Mesenchymal stem cell (in vitro differentiated cells and primary cell): ENCODE results near the gene SETD7.
"Not testable (repeated sequence)": the region's sequence is repeated elsewhere in the genome, so short reads cannot be mapped to it uniquely, and the experiment has no call there.

ENCODE experiments used
- DNase-seq: peaks from one replicate; pipeline ENCODE4 v3.0.0-alpha.2; 2013
- H2AFZ ChIP-seq: one replicate; pipeline ENCODE4 v1.6.1; 2013; ENCODE audit warnings: low read depth, mild to moderate bottlenecking, control low read depth, inconsistent platforms, low read length, moderate library complexity
- H2AK5ac ChIP-seq: 2 replicates; pipeline ENCODE4 v1.6.1; 2013; ENCODE audit warnings: low read length, moderate library complexity, mild to moderate bottlenecking, inconsistent platforms; ENCODE audit not compliant: severe bottlenecking
- H2BK120ac ChIP-seq: one replicate; pipeline ENCODE4 v1.6.1; 2013; ENCODE audit warnings: low read depth, mild to moderate bottlenecking, inconsistent platforms, low read length, moderate library complexity
- H2BK12ac ChIP-seq, 2 experiments: one replicate each; pipeline ENCODE4 v1.6.1; 2013; ENCODE audit warnings: inconsistent platforms in 2 of 2, low read length in 2 of 2, mild to moderate bottlenecking in 2 of 2, moderate library complexity in 2 of 2, control low read depth in 1 of 2
- H2BK15ac ChIP-seq: one replicate; pipeline ENCODE4 v1.6.1; 2013; ENCODE audit warnings: mild to moderate bottlenecking, low read depth, inconsistent platforms; ENCODE audit not compliant: poor library complexity, severe bottlenecking
- H2BK5ac ChIP-seq: 2 replicates; pipeline ENCODE4 v1.6.1; 2013; ENCODE audit warnings: low read depth, mild to moderate bottlenecking, low read length, control low read depth, inconsistent platforms; ENCODE audit not compliant: poor library complexity, severe bottlenecking
- H3K14ac ChIP-seq, 2 experiments: one replicate each; pipeline ENCODE4 v1.6.1; 2013; ENCODE audit warnings: inconsistent platforms in 2 of 2, low read length in 2 of 2, control low read depth in 1 of 2, mild to moderate bottlenecking in 1 of 2, moderate library complexity in 1 of 2
- H3K18ac ChIP-seq, 2 experiments: one replicate each; pipeline ENCODE4 v1.6.1; 2013; ENCODE audit warnings: inconsistent platforms in 2 of 2, low read length in 2 of 2, control low read depth in 1 of 2, low read depth in 1 of 2, mild to moderate bottlenecking in 1 of 2
- H3K23ac ChIP-seq, 2 experiments: one replicate each; pipeline ENCODE4 v1.6.1; 2013; ENCODE audit warnings: inconsistent platforms in 2 of 2, low read length in 2 of 2, mild to moderate bottlenecking in 2 of 2, moderate library complexity in 2 of 2, control low read depth in 1 of 2
- H3K27ac ChIP-seq: 2 replicates; pipeline ENCODE4 v1.5.1; 2013; ENCODE audit warnings: mild to moderate bottlenecking, moderate library complexity, low read length, control low read depth, inconsistent platforms; ENCODE audit not compliant: poor library complexity, severe bottlenecking
- H3K27me3 ChIP-seq, 2 experiments: 2 replicates each; pipeline versions ENCODE4 v1.6.1 to v1.7.0; 2013; ENCODE audit warnings: low read length in 2 of 2, mild to moderate bottlenecking in 2 of 2, moderate library complexity in 2 of 2, control low read depth in 1 of 2, inconsistent platforms in 1 of 2; ENCODE audit not compliant: control insufficient read depth in 1 of 2, insufficient read depth in 1 of 2
- H3K36me3 ChIP-seq, 2 experiments: 2 replicates each; pipeline versions ENCODE4 v1.6.1 to v1.7.0; 2013; ENCODE audit warnings: low read length in 2 of 2, control low read depth in 1 of 2, inconsistent platforms in 1 of 2, low read depth in 1 of 2, mild to moderate bottlenecking in 1 of 2; ENCODE audit not compliant: insufficient read depth in 2 of 2, control insufficient read depth in 1 of 2
- H3K4ac ChIP-seq, 2 experiments: one replicate each; pipeline ENCODE4 v1.6.1; 2013; ENCODE audit warnings: inconsistent platforms in 2 of 2, low read length in 2 of 2, mild to moderate bottlenecking in 2 of 2, moderate library complexity in 2 of 2, control low read depth in 1 of 2, low read depth in 1 of 2
- H3K4me1 ChIP-seq: 2 replicates; pipeline ENCODE4 v1.6.1; 2013; ENCODE audit warnings: low read depth, low read length, control low read depth; ENCODE audit not compliant: control insufficient read depth, insufficient read depth
- H3K4me2 ChIP-seq: 2 replicates; pipeline ENCODE4 v1.6.1; 2013; ENCODE audit warnings: low read length, mild to moderate bottlenecking, inconsistent platforms; ENCODE audit not compliant: poor library complexity, severe bottlenecking
- H3K4me3 ChIP-seq, 2 experiments: 2 replicates each; pipeline versions ENCODE4 v1.5.1 to v1.7.0; 2013; ENCODE audit warnings: low read length in 2 of 2, mild to moderate bottlenecking in 2 of 2, control low read depth in 1 of 2, low read depth in 1 of 2; ENCODE audit not compliant: insufficient read depth in 1 of 2
- H3K79me1 ChIP-seq: replicated peaks from 2 replicates; pipeline ENCODE4 v1.6.1; 2013; ENCODE audit warnings: mild to moderate bottlenecking, control low read depth, low read length, inconsistent platforms; ENCODE audit not compliant: poor library complexity, severe bottlenecking
- H3K9ac ChIP-seq: 2 replicates; pipeline ENCODE4 v1.7.0; 2013; ENCODE audit warnings: mild to moderate bottlenecking, low read length, moderate library complexity
- H3K9me3 ChIP-seq: 2 replicates; pipeline ENCODE4 v1.7.0; 2013; ENCODE audit warnings: mild to moderate bottlenecking, low read length; ENCODE audit not compliant: control insufficient read depth
- H4K8ac ChIP-seq: one replicate; pipeline ENCODE4 v1.6.1; 2013; ENCODE audit warnings: inconsistent platforms, mild to moderate bottlenecking, low read length, moderate library complexity
- H4K91ac ChIP-seq: one replicate; pipeline ENCODE4 v1.6.1; 2013; ENCODE audit warnings: mild to moderate bottlenecking, low read length, inconsistent platforms
- WGBS: methylation state at CpG from one replicate; pipeline ENCODE4 v1.1.7; 2013; ENCODE audit warnings: mixed read lengths; 5-methylcytosine and 5-hydroxymethylcytosine counted together

The SETD7 gene

DNA sequence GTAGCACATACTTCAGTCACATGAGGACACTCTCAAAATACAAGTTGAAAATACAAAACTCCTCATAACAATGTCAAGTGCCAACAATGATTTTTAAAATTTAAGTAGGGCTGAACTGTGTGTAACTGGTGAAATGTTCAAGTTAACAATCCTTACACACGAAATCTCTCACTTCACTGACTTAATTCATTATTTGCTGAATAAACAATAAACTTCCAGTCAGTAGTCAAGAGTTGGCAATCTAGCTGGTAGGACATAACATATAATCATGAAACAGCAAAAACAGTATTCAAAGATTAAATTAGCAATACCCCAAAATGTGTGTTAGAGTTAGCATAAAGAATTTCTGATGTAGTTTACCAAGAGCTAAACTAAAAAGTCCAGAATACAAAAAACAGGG, 104.0 kb downstream of the SETD7 start:
- Histone ChIP-seq H2BK12ac (no peak overlapping the region), H3K4ac (no peak overlapping the region), H2AFZ (no peak overlapping the region), H4K8ac (no peak overlapping the region), H3K14ac (no peak overlapping the region), H3K4me2 (peak overlapping the region; percentile 37), H3K4me1 (peaks cover 7% of the 10 kb centered on the region), H3K79me1 (peaks cover 24% of the 10 kb centered on the region), H3K27me3 (no peaks in the 10 kb centered on the region), H3K27ac (peak overlapping the region; percentile 63), H4K91ac (no peak overlapping the region), H3K23ac (no peak overlapping the region), H3K9me3 (no peaks in the 10 kb centered on the region), H2BK15ac (no peak overlapping the region), H2AK5ac (no peak overlapping the region), H3K18ac (no peak overlapping the region), H2BK5ac (no peak overlapping the region), H3K36me3 (peaks cover 0 to 6% of the 10 kb centered on the region in 2 experiments), H3K4me3 (peak overlapping the region in 1 of 2 experiments; percentile 99), H2BK120ac (no peak overlapping the region), H3K9ac (peak overlapping the region; percentile 97)
- DNase-seq, result no peak
- WGBS, result no CpG with 5 or more reads among the region's 1 CpG

DNA sequence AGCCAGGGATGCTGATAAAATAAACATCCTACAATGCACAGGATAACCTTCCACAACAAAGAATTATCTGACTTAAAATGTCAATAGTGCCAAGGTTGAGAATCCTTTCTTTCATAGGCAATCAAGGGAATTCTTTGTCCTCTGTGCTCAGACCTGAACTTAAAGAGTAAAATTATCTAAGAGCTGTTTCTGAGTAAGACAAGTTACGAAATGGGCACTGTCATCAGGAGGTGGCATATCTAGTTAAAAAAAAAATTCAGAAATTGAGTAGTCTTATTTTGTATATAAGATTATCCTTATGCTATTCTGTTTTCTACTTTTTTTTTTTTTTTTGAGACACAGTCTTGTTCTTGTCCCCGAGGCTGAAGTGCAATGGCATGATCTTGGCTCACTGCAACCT, 105.4 kb downstream of the SETD7 start:
- no peak overlapping the region for H2BK5ac ChIP-seq
- peaks cover 0 to 6% of the 10 kb centered on the region in 2 experiments for H3K36me3 ChIP-seq
- H4K91ac ChIP-seq, result no peak overlapping the region
- no peak overlapping the region for H3K4me2 ChIP-seq
- H3K79me1 ChIP-seq, result peaks cover 29% of the 10 kb centered on the region
- DNase-seq, result no peak
- no peak overlapping the region for H3K18ac ChIP-seq
- no peak overlapping the region for H2BK15ac ChIP-seq
- no peak overlapping the region for H3K14ac ChIP-seq
- no peak overlapping the region for H3K4me3 ChIP-seq
- no peak overlapping the region for H2AFZ ChIP-seq
- H3K27ac ChIP-seq, result no peak overlapping the region
- H3K27me3 ChIP-seq, result no peaks in the 10 kb centered on the region
- H2BK12ac ChIP-seq, result no peak overlapping the region
- no peaks in the 10 kb centered on the region for H3K9me3 ChIP-seq
- no peak overlapping the region for H3K23ac ChIP-seq
- no peak overlapping the region for H3K4ac ChIP-seq
- H4K8ac ChIP-seq, result no peak overlapping the region
- no peak overlapping the region for H2BK120ac ChIP-seq
- H2AK5ac ChIP-seq, result no peak overlapping the region
- H3K9ac ChIP-seq, result no peak overlapping the region
- H3K4me1 ChIP-seq, result peaks cover 7% of the 10 kb centered on the region
- WGBS, result 95% methylated on average over 2 of the region's 2 CpGs

DNA sequence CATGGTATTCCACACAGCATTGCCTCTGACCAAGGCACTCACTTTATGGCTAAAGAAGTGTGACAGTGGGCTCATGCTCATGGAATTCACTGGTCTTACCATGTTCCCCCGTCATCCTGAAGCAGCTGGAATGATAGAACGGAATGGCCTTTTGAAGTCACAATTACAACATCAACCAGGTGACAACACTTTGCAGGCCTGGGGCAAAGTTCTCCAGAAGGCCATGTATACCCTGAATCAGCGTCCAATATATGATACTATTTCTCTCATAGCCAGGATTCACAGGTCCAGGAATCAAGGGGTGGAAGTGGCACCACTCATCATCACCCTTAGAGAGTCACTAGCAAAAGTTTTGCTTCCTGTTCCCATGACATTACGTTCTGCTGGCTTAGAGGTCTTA, 108.9 kb downstream of the SETD7 start:
- H2BK15ac ChIP-seq, H3K14ac ChIP-seq, H3K23ac ChIP-seq, H3K27me3 ChIP-seq, H3K4ac ChIP-seq, H3K18ac ChIP-seq, H4K91ac ChIP-seq, H3K36me3 ChIP-seq, H2BK12ac ChIP-seq, H2AK5ac ChIP-seq, DNase-seq, H2BK120ac ChIP-seq, H3K4me1 ChIP-seq, H3K27ac ChIP-seq, H4K8ac ChIP-seq, H2BK5ac ChIP-seq, H3K9me3 ChIP-seq, H2AFZ ChIP-seq, H3K4me2 ChIP-seq, H3K4me3 ChIP-seq, H3K9ac ChIP-seq: not testable (repeated sequence)
- WGBS, result 93% methylated on average over 4 of the region's 4 CpGs
- peaks cover 39% of the 10 kb centered on the region for H3K79me1 ChIP-seq
